A549 (cell line): ENCODE results near the gene PMAIP1. TPM values are rescaled to one million over a fixed set of nuclear protein-coding genes. Genes with fewer than 3 reads are reported as not detected.
A peak's percentile ranks its signal among the peaks of the same experiment; 100 is the strongest.

Experiments used
- ATAC-seq, 2 experiments: fragments of 200-7000 bp in 1 of 2; fragments of >200 bp in 1 of 2; cut with Nextera tagmentation in 1 of 2; cut with Tn5 transposase in 1 of 2; 3 replicates each; pipeline versions ENCODE4 v1.8.0 to v1.9.1; 2018 to 2020; ENCODE audit warnings: mild to moderate bottlenecking in 1 of 2, moderate library complexity in 1 of 2
- CTCF ChIA-PET: fragments of 300-600 bp; sonication (Branson Sonifier 250); formaldehyde crosslinking; extraction: SDS; loops from one replicate; lab custom pipeline; 2021; ENCODE audit warnings: antibody characterized with exemption, inconsistent platforms; lab: Yijun Ruan, JAX
- POLR2A ChIA-PET: fragments of 350-600 bp; formaldehyde crosslinking; extraction: SDS; loops from one replicate; lab custom pipeline; 2021; ENCODE audit warnings: antibody characterized with exemption, inconsistent platforms; lab: Yijun Ruan, JAX
- DNase-seq, 2 experiments: peaks; one replicate each; pipeline versions ENCODE4 v3.0.0 to v3.0.0-alpha.2; 2011 to 2016; ENCODE audit warnings: low read depth in 1 of 2, low spot score in 1 of 2
- FAIRE-seq: peaks from 2 replicates; lab custom pipeline; 2011; peaks lifted over from hg19 to GRCh38; lab: Jason Lieb, UNC
- H3K27ac ChIP-seq, 2 experiments: fragments of >200 bp; sonication (Bioruptor Twin); formaldehyde crosslinking; 3 replicates each; pipeline ENCODE4 v1.5.1; 2016 to 2017
- H3K4me1 ChIP-seq: fragments of >200 bp; sonication (Bioruptor Twin); formaldehyde crosslinking; 3 replicates; pipeline ENCODE4 v1.6.1; 2016
- H3K4me2 ChIP-seq: fragments of >200 bp; sonication (Bioruptor Twin); formaldehyde crosslinking; 3 replicates; pipeline ENCODE4 v1.6.1; 2016
- H3K4me3 ChIP-seq: fragments of >200 bp; sonication (Bioruptor Twin); formaldehyde crosslinking; 3 replicates; pipeline ENCODE4 v1.5.1; 2016
- H3K9me3 ChIP-seq: fragments of >200 bp; sonication (Bioruptor Twin); formaldehyde crosslinking; 3 replicates; pipeline ENCODE4 v1.6.1; 2016
- CBX8 ChIP-seq: fragments of 200-600 bp; sonication (generic); IDR thresholded peaks from 2 replicates; pipeline ENCODE4 v1.6.1; 2016
- CEBPB ChIP-seq, 2 experiments: fragments of >200 bp in 1 of 2; sonication (Bioruptor Twin) in 1 of 2; formaldehyde crosslinking in 1 of 2; IDR thresholded peaks; 2 replicates each; pipeline ENCODE4 v1.6.1; 2012 to 2016
- CHD2 ChIP-seq: fragments of 150-350 bp; IDR thresholded peaks from 2 replicates; pipeline ENCODE4 v1.6.1; 2014; ENCODE audit warnings: low read length; ENCODE audit not compliant: partially characterized antibody
- ESRRA ChIP-seq: fragments of 150-350 bp; IDR thresholded peaks from 2 replicates; pipeline ENCODE4 v1.6.1; 2014; ENCODE audit warnings: mild to moderate bottlenecking, low read length, borderline replicate concordance
- FOXS1 ChIP-seq: fragments of 250-450 bp; sonication (Bioruptor Pico); IDR thresholded peaks from 2 replicates; pipeline ENCODE4 v1.5.0; 2020; ENCODE audit warnings: mild to moderate bottlenecking, moderate library complexity
- HDAC2 ChIP-seq: fragments of 200-600 bp; sonication (generic); IDR thresholded peaks from 2 replicates; pipeline ENCODE4 v1.6.1; 2016
- HOXB13 ChIP-seq: fragments of 250-450 bp; sonication (Bioruptor Pico); IDR thresholded peaks from 2 replicates; pipeline ENCODE4 v1.5.0; 2020; ENCODE audit warnings: low read depth, mild to moderate bottlenecking, moderate library complexity
- MAFK ChIP-seq: fragments of 450-650 bp; IDR thresholded peaks from 2 replicates; pipeline ENCODE4 v1.6.1; 2014; ENCODE audit not compliant: partially characterized antibody
- NFE2L2 ChIP-seq: fragments of 150-350 bp; conservative IDR thresholded peaks from 2 replicates; pipeline ENCODE4 v1.6.1; 2014; ENCODE audit warnings: low read length
- PBX3 ChIP-seq: IDR thresholded peaks from 2 replicates; pipeline ENCODE4 v1.6.1; 2012
- RAD21 ChIP-seq, 2 experiments: fragments of >200 bp in 1 of 2; sonication (Bioruptor Twin) in 1 of 2; formaldehyde crosslinking in 1 of 2; IDR thresholded peaks in 1 of 2; conservative IDR thresholded peaks in 1 of 2; 2 replicates in 1 of 2; 3 replicates in 1 of 2; pipeline ENCODE4 v1.6.1; 2012 to 2018; ENCODE audit warnings: inconsistent platforms in 1 of 2
- RARB ChIP-seq: fragments of 250-450 bp; sonication (Bioruptor Pico); IDR thresholded peaks from 2 replicates; pipeline ENCODE4 v1.8.0; 2021; ENCODE audit warnings: mild to moderate bottlenecking, moderate library complexity
- REST ChIP-seq: fragments of 200-600 bp; sonication (generic); IDR thresholded peaks from 2 replicates; pipeline ENCODE4 v1.6.1; 2016; ENCODE audit warnings: antibody characterized with exemption, mild to moderate bottlenecking, moderate library complexity
- SMC3 ChIP-seq: fragments of >200 bp; sonication (Bioruptor Twin); formaldehyde crosslinking; IDR thresholded peaks from 3 replicates; pipeline ENCODE4 v1.6.1; 2018; ENCODE audit warnings: inconsistent platforms
- SREBF2 ChIP-seq: fragments of 450-650 bp; IDR thresholded peaks from 2 replicates; pipeline ENCODE4 v1.6.1; 2014; ENCODE audit warnings: mild to moderate bottlenecking, moderate library complexity
- TP53 ChIP-seq: fragments of 250-450 bp; sonication (Bioruptor Pico); IDR thresholded peaks from 2 replicates; pipeline ENCODE4 v1.5.0; 2021; ENCODE audit warnings: mild to moderate bottlenecking, moderate library complexity
- WGBS: methylation state at CpG from one replicate; pipeline ENCODE4 v1.1.6; 2017; ENCODE audit errors: missing lambda C conversion rate; 5-methylcytosine and 5-hydroxymethylcytosine counted together
- polyA plus RNA-seq, 4 experiments: library from polyadenylated mRNA; depleted of rRNA in 3 of 4; stranded (reverse); fragments of >200 nt; fragmentation: RNase III in 1 of 4; extraction: RNeasy Plus Mini Kit Qiagen cat#74134 plus additional on column Dnase treatment in 1 of 4; gene quantifications; 2 replicates in 3 of 4; 3 replicates in 1 of 4; pipeline ENCODE4 v1.2.3, GENCODE V29; 2011 to 2017

The PMAIP1 gene
- polyA plus RNA-seq, 2 of the 4 experiments (the other 2 are of a cell fraction): 9.7 to 40.3 TPM

GRCh38 chr18:59900222-59901128, 679 bp downstream of the PMAIP1 start:
- Histone ChIP-seq H3K9me3 (no peaks in the 10 kb centered on the region), H3K4me1 (peaks cover 47% of the 10 kb centered on the region), H3K4me2 (peak overlapping the region; percentile 70), H3K27ac (peak overlapping the region; percentile 90 to 96), H3K4me3 (peak overlapping the region; percentile 94)
- ATAC-seq (peak; percentile 64 to 66), DNase-seq (peak in 1 of 2 experiments; percentile 63), FAIRE-seq (no peak)
- ChIA-PET CTCF (interaction anchor here (1.1 to 2.8 kb wide), 5 partner anchors 15 to 63 kb away, joined by 3 to 14 read pairs (median 3); no protein-coding TSS in a partner anchor), POLR2A (interaction anchor here (0.5 to 2.8 kb wide), 18 partner anchors 10 to 546 kb away, joined by 3 to 28 read pairs (median 6); no protein-coding TSS in a partner anchor)
- 2% methylated on average over 24 of the region's 51 CpGs for WGBS
- TF ChIP-seq TP53 (CRISPR knock-in tag) (no peak), RAD21 (conservative IDR thresholded peaks at IDR 0.05 in 1 of 2, IDR thresholded peaks at IDR 0.05 in 1 of 2) (0 out of 5 replicates have a peak, but pooled peaks of 1 of the 2 experiments have one; percentile 7), ESRRA (no peak), SREBF2 (no peak), CHD2 (no peak), RARB (CRISPR knock-in tag) (no peak), CEBPB (IDR thresholded peaks at IDR 0.05) (0 out of 4 replicates have a peak, but pooled peaks of 1 of the 2 experiments have one; percentile 17), NFE2L2 (no peak)

- Histone ChIP-seq H3K27ac (no peak overlapping the region), H3K4me3 (peak overlapping the region; percentile 94), H3K4me2 (peak overlapping the region; percentile 70), H3K9me3 (no peaks in the 10 kb centered on the region), H3K4me1 (peaks cover 47% of the 10 kb centered on the region)
- TF ChIP-seq HDAC2: no peak
- no peak for TF ChIP-seq SMC3
- TF ChIP-seq HOXB13: no peak
- TF ChIP-seq CBX8: no peak
- no peak for TF ChIP-seq PBX3
- DNase-seq: no peak
- no peak for ATAC-seq
- ChIA-PET POLR2A (no interaction called here), CTCF (no interaction called here)
- WGBS: 71% methylated on average over 8 of the region's 8 CpGs
- no peak for FAIRE-seq
Observed at GRCh38 chr18:59902131-59902992, 2.6 kb downstream of the PMAIP1 start.

GRCh38 chr18:59902993-59903610, 3.3 kb downstream of the PMAIP1 start:
- no peak overlapping the region for H3K4me3 ChIP-seq
- no peak for DNase-seq
- CTCF ChIA-PET: no interaction called here
- H3K4me1 ChIP-seq: peaks cover 46% of the 10 kb centered on the region
- 91% methylated on average over 8 of the region's 8 CpGs for WGBS
- H3K9me3 ChIP-seq: no peaks in the 10 kb centered on the region
- no peak for FAIRE-seq
- TF ChIP-seq MAFK (peak; percentile 67), FOXS1 (CRISPR knock-in tag) (no peak), REST (no peak)
- no peak overlapping the region for H3K27ac ChIP-seq
- H3K4me2 ChIP-seq: peak overlapping the region; percentile 70
- POLR2A ChIA-PET: no interaction called here
- ATAC-seq: no peak
